Fibroblast of villous mesenchyme (primary cell): ENCODE results near the gene LANCL3. TPM values are rescaled to one million over a fixed set of nuclear protein-coding genes. Genes with fewer than 3 reads are reported as not detected.

Experiments used
- DNase-seq: peaks from one replicate; pipeline ENCODE4 v3.0.0-alpha.2; 2010; ENCODE audit warnings: low read depth
- H3K4me3 ChIP-seq: 2 replicates; pipeline ENCODE4 v1.5.1; 2011; ENCODE audit warnings: low read depth, mild to moderate bottlenecking, low read length
- CTCF ChIP-seq: IDR thresholded peaks from 2 replicates; pipeline ENCODE4 v1.5.1; 2012; ENCODE audit warnings: low read depth, mild to moderate bottlenecking, low read length; ENCODE audit not compliant: insufficient read depth
- total RNA-seq: library from RNA; depleted of rRNA; stranded (reverse); fragments of >200 nt; gene quantifications from 2 replicates; pipeline ENCODE4 v1.2.3, GENCODE V29; 2012

The LANCL3 gene
- total RNA-seq, 1 donor, result 0.43 TPM

GRCh38 chrX:37658343-37659030 lies 87.0 kb downstream of the LANCL3 start:
- no peak for TF ChIP-seq CTCF
- no peak for DNase-seq
- H3K4me3 ChIP-seq, result no peak overlapping the region

GRCh38 chrX:37659047-37659446 lies 87.6 kb downstream of the LANCL3 start:
- H3K4me3 ChIP-seq, result no peak overlapping the region
- TF ChIP-seq CTCF, result no peak
- no peak for DNase-seq

- no peak overlapping the region for H3K4me3 ChIP-seq
- DNase-seq, result no peak
- no peak for TF ChIP-seq CTCF
Measured at GRCh38 chrX:37662181-37662580, 90.7 kb downstream of the LANCL3 start.

GRCh38 chrX:37666516-37666915 lies 95.1 kb downstream of the LANCL3 start:
- DNase-seq, result no peak
- no peak overlapping the region for H3K4me3 ChIP-seq
- TF ChIP-seq CTCF, result no peak

GRCh38 chrX:37667141-37667540 lies 95.7 kb downstream of the LANCL3 start:
- no peak for DNase-seq
- no peak for TF ChIP-seq CTCF
- H3K4me3 ChIP-seq, result no peak overlapping the region

- TF ChIP-seq CTCF, result no peak
- DNase-seq, result no peak
- no peak overlapping the region for H3K4me3 ChIP-seq
Measured at GRCh38 chrX:37672563-37672962, 101.1 kb downstream of the LANCL3 start.

- DNase-seq, result no peak
- H3K4me3 ChIP-seq, result no peak overlapping the region
- no peak for TF ChIP-seq CTCF
Measured at GRCh38 chrX:37676811-37677210, 105.3 kb downstream of the LANCL3 start.
